RPMI8226 (cell line): ENCODE measurements around the gene APOBEC3F.

ENCODE experiments used
- DNase-seq: peaks from one replicate; pipeline ENCODE4 v3.0.0-alpha.2; 2015

APOBEC3F gene

GRCh38 chr22:39095971-39096370 lies 55.3 kb downstream of the APOBEC3F start:
- no peak for DNase-seq

- peak; percentile 91 for DNase-seq
Measured at GRCh38 chr22:39097098-39098020, 56.7 kb downstream of the APOBEC3F start, which contains the start of gene APOBEC3H. Gene APOBEC3H, plus strand, starts transcription at chr22:39097244. Its CDS starts 3,035 bp downstream, at chr22:39100279.

- no peak for DNase-seq
Measured at GRCh38 chr22:39098026-39098425, 57.4 kb downstream of the APOBEC3F start.

- DNase-seq: no peak
Measured at GRCh38 chr22:39098576-39098975, 57.9 kb downstream of the APOBEC3F start.

- DNase-seq: no peak
Measured at GRCh38 chr22:39101226-39101625, 60.6 kb downstream of the APOBEC3F start.

- no peak for DNase-seq
Measured at GRCh38 chr22:39103431-39103830, 62.8 kb downstream of the APOBEC3F start.
